Measurements from ENCODE around the gene CACNA1D.

Gene CACNA1D

DNA sequence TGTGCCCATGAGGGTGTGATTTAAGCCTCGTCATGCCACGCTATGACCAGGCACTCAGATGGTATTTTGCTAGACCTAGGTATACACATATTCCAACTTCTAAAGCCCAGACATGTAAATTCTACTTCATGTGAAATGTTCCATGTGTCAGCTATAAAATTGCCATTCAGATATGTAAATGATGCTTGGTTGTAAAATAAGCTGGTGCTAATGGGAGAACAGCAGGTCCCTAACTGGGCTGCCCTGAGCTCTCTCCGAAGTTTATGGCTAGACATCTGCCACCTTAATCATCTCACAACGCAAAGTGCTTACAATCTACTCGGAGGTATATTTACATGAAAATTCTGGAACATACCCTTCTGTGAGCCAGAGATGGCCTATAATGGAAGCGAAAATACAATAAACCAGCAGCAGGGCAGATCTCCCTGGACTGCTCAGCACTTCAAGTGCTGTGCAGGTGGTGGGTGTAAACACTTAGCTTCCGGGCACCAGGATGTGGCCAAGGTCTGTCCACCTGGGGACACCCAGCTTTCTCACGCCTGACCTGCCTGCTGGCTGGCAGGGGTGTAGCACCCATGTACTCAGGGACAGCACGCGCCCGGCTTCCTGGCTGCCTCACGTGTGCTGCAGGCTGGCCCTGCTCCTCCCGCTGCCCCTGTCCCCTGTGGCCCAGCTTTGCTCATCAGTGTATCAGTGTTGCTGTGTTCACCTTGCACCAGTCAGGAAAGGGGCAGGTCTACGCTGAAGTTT lies 269.8 kb downstream of the CACNA1D start:
- peak; percentile 64 for DNase-seq

DNA sequence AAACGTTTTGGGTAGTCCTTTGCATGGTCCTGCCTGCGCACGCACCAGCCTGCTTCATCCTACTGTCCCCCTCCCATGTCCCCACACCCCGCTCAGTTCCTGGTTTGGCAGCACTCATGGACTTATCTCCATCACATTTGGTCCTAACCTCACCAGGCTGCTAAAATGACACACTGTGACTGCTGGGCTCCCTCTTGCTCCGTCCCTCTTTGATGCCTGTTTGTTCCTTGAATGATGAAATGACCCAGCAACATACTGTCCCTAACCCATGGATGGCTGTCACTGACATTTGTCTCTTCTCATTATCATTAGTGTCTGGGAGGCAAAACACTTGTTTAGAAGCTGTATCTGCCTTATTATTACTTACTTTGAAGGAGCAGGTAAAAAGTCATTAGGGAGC lies 271.3 kb downstream of the CACNA1D start:
- DNase-seq = no peak

DNA sequence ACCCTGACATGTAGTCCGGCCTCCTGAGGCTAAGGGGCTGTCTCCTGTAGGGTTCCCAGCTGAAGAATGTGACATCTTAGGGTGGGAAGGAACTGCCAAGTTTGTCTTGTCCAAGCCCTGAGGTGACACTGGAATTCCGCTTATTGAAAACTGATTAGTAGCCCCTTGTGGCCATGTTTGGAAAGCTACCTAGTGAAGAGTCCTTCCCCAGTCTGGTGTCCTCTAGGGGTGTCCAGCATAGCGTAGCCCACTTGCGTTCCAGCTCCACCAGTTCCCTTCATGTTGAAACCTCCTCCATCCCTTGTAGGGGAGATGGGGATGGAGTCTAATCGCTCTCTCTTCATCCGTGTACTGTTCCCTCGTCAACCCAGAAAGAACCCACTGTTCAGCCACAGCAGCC lies 272.3 kb downstream of the CACNA1D start:
- DNase-seq = no peak

DNA sequence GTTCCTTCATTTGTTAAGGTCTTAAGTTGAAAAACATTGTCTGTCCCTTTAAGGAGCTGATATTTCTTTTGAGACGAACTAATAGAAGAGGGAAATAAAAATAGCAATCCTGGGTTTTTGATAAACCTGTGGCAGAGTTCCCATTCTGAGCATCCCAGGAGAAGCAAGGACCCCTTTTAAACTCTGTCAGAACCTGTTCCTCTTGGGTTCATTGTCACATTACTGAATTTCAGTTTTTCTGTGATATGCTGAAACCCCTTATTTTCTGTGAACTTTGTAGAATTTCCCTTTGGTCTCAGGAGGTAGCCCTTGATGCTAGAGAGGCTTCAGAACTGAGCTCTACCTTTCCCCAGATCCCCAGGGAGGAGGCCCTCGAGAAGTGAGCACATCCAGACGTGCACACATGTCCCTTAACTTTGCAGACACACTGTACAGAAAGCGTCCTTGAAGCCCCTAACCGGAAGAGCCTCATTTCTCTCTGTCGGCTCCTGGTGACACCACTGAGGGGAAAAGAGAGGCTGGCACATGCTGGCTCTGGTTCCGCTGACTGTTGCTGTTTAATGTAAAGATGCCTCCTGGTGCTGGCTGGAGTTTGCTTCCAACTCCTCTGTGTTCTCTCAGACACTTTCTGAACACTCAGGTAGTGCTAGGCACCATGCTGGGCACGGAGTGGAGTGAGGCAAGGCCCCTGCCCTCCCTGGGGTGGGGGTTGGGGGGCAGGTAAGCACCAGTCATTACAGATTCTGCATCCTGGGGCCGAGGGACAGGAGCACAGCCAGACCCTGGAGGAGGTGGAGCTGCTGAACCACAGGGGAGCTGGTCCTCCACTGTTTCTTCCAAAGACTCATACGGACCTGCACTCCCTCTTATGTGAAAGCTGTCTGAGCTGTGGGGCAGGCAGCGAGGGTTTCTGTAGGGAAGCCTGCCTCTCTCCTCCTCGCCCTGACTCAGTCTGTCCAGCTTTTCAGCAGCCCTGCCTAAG lies 274.4 kb downstream of the CACNA1D start:
- DNase-seq = no peak

DNA sequence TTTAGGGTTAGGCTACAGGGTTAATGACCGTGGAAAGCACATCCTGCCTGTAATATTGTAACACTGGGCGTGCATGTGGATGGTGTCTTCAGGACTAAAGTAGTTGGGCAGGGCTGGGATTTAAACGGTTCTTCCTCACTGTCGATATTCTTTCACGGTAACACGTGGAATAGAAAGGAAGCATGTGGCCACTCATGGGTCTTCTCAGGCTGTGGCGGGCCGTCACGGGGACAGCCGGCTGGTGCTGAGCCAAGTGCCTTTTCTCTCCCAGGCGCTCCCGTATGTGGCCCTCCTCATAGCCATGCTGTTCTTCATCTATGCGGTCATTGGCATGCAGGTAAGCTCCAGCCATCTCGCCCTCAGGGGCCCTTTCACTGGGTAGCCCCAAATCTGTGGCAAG lies 278.2 kb downstream of the CACNA1D start:
- DNase-seq = no peak

DNA sequence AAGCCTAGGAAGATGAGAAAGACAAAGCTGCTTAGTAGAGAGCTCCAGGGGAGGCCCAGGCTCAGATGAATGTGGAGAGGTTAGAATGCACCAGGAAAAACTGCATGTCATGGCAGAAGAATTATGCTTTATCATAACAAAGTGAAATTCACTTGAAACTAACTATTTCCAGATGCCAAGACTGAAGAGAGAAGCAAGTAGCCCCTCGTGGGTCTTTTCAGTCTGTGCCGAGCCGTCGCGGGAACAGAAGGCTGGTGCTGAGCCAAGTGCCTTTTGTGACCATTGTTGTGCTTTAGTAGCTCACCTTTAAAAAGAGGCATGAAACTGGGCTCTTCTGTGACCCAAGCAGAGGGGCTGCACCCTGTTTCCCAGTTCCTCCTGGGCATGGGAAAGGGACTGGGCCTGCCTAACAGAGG lies 278.6 kb downstream of the CACNA1D start:
- no peak for DNase-seq

DNA sequence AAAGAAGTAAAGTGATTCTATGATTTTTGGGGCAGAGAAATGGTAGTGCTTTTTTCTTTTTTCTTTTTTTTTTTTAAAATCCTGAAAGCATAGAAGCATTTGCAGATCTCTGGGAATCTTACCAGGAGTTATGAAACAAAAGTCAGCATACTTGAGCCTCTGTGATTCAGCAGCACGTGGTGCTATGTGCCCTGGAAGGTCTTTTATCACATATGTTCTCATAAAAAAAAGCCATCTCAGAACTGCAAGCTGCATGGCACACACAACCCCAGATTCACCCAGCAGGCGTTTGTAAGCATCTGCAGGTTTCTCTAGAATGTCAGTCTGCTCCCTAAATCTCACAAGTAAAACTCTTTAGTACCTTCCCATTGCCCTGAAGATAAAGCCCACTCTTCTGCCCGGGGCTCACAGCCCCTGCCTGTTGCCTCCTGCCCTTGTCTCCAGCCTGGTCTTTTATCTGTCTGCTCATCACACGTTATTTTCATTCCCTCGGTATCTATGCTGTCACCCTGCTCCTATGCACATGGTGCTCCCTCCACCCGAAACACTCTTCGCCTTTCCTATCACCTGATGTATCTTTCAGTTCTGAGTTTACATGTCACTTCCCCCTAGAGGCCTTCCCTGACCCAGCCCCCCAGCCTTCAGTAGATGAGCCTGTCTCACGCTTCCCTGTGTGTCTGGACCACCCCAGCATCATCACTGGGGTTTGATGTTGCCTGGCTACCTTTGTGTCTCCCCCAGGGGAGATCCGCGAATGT lies 279.4 kb downstream of the CACNA1D start:
- DNase-seq = no peak

DNA sequence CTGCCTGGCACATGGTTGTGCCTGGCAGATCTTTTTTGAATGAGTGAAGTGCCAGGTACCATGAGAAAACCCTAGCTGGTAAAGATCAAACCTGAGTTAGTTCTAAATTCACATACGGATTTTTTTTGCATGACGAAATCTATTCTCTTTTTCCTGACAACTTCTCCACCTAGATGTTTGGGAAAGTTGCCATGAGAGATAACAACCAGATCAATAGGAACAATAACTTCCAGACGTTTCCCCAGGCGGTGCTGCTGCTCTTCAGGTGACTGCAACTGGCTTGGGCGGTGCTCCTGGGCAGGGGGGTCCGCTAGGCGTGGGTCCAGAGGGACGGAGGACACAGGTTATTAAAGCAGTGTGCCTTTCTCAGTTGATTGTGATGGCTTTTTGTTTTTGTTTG lies 280.0 kb downstream of the CACNA1D start:
- DNase-seq = no peak

DNA sequence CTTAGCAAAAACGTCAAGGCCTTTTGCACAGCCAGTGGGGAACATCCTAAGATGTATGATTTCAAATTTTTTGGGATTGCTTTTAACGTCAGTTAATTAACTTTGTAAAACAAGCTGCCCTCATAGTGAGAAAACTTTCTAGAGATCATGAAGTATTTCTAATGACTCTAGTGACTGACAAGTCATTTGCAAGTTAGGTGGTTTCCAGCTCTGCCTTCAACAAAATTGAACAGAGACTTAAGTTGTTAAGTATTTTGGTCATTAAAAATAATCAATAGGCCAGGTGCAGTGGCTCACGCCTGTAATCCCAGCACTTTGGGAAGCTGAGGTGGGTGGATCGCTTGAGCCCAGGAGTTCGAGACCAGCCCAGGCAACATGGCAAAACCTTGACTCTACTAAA lies 280.6 kb downstream of the CACNA1D start:
- no peak for DNase-seq

DNA sequence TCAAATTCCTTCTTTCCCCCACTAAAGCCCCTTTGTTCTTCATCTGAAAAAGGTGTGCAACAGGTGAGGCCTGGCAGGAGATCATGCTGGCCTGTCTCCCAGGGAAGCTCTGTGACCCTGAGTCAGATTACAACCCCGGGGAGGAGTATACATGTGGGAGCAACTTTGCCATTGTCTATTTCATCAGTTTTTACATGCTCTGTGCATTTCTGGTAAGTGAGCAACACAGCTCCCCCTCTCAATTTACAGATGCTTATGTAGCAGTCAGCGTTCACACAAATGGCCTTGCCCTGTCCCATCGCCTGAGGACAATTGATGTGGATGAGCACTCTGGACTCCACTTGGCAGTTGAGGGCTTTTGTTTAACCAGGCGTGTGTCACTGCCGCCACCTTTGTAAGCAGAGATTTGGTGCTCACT lies 281.4 kb downstream of the CACNA1D start:
- no peak for DNase-seq

DNA sequence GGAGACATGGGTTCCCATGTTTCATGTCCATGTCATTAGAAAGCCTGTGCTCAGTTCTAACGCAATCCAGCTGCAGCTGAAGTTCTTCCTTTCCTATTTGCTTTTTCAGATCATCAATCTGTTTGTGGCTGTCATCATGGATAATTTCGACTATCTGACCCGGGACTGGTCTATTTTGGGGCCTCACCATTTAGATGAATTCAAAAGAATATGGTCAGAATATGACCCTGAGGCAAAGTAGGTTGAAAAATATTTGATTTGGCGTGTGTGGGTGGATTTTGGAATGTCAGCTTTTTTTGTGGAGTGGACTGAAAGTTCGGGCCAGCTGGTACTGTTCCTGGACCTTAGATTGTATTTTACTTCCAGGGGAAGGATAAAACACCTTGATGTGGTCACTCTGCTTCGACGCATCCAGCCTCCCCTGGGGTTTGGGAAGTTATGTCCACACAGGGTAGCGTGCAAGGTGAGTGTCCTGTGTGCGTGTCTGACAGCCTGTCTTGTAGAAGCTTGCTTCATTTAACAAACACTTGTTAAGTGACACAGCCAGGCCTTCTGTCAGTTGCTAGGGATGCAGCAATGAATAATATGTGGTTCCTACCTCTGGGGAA lies 282.2 kb downstream of the CACNA1D start:
- no peak for DNase-seq

DNA sequence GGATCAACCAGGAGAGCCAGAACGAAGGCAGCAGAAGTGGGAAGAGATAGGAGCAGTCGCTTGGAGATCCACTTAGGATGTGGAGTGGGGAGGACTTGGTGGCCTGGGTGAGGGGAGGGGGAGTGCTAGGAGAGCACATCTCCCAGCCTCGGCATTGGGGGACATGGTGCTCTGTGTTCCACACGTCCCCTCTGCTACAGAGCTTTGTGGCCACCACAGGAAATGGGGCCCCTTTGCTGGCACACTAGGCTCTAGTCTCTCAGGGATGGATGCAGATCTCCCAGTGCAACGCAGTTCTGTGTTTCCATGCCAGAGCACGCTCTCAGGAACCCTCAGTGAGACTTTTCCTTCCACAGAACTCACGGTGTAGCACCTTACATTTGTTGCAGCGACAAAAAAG lies 283.1 kb downstream of the CACNA1D start:
- DNase-seq = no peak

DNA sequence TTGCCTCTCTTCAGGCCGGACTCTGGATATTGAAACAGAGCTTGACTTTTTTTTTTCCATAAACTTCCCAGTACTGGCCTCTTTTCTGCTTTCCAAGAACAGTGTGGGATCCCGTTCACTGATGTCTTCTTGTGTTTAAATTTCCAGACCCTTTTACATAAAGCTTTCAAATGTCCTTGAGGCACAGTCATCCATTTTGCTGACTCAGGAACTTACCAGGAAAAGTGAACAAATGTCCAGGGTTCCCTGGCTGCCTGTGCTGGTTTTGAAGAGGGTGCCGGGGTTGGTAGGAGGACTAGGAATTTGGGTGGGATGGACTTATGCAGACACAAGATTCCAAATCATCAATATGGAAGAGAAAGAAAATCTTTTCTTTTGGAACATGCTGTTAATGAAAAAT lies 283.7 kb downstream of the CACNA1D start:
- no peak for DNase-seq

DNA sequence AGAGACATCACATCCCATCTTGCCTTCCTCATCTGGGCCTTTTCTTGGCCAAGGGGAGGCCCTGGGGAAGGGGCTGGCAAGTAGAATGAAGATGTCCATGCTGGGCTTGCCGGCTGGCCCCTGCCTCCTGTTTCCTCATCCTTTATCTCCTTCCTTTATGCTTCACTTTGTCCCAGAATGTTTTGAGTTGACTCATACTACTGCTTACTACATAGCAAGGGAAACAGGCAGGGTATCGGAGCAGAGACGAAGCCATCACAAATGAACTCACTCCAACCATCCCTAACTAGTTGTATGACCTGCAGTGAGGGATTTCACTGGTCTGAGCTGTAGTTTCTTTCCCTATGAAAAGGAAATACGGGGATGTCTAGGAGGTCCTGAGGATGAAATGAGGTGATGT lies 285.8 kb downstream of the CACNA1D start:
- no peak for DNase-seq

DNA sequence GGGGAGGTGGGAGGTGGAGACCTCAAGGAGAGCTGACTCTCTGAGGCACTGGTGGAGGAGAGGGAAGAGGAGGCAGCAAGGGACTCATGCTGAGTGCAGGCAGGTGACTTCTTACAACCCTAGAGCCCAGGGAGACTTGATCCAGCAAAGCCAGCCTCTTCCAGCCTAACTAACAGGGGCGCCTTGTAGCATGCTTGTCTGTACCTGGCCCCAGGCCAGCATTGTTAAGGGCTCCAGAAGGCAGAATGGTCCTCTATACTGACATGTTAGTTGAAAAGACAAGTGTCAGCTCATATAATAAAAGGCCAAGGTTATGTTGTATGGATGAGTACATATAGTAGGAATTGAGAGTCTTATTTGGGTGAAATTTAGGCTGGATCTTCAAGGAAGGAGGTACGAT lies 286.4 kb downstream of the CACNA1D start:
- no peak for DNase-seq

DNA sequence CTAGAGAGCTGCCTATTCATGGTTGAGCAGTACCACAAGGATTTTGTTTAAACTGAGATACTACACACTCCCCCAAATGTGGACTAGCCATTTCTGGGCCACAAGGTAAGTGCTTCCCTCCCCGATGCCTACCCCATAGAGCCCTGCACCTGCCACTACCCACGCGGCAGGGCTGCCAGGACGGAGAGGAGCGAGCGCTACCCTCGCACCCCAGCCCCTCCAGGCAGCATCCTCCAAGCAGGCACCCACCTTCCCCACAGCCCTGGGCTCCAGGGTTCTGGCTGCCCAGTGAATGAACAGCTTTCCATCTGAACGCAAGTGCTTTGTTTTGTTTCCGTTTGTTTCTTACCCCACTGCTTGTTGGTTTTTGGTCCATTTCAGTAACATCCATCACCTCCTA lies 292.6 kb downstream of the CACNA1D start:
- DNase-seq = no peak

DNA sequence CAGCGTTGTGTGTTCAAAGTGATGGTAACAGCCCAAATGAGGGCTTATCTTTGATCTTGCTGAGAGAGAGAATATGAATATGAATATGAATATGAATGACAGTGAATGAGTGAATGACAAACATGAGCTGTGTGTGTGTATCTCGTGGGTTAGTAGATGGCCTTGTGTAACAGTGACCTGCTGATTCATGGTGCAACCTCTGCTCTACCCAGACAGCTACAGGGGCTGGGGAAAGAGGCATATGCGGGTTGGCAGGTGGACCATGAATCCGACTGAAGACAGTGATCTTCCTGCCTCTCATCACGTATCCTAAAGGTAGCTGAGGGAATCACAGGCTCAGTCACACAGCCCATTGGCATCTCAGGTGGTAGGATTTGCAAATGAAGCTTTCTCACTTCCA lies 293.6 kb downstream of the CACNA1D start:
- DNase-seq = no peak

DNA sequence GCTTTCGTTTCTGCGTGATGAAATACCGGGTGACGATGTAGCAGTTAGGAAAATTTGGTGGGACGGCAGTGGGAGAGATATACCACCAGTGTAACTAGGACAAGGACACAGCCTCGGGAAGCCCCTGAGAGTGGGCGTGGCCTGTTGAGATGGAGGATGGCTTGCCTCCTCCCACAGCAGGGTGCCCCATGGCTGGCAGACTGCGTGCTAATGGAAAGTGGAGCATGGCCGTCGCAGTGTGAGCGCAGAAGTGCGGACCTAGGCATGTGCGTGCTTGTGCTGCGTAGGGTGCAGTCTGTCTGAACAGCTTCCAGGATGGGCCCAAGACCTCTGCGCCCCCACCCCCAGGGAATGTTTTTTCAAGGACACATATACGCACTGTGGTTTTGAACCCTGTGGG lies 295.0 kb downstream of the CACNA1D start:
- no peak for DNase-seq

DNA sequence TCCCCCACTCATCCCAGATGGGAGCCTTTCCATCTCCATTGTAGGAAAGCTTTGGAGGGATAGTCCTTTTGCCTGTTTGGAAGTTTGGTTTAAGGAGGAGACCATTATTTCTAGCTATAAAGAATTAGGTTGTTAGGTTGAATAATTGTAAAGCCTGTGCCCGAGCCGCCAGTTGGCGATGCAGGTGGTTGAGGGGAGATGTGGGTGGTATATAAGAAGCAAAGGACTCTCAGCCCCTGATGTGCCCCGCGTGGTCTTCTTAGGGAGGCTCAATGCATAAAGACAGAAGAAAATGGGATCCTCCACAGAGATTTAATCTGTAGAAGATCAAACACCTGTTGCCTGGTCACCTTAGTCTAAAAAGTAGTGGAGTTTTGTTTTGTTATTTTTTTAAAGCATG lies 296.1 kb downstream of the CACNA1D start:
- no peak for DNase-seq

DNA sequence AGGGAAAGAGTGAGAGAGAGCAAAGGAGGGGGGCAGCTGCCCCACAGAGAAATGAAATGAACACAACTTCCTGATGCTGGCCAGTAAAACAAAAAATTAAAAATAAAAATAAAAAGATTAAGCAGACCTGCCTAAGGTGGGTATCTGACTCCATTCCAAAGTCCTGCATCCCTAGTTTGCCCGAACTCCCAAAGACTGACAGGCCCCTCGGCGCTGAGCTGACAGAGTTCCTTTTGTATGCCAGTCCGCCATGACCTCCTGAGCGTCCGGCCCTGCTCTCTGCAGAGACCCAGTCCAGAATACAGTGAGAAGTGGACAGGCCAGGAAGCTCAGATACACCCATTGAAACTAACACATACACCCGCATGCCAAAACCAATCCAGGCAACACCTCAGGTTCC lies 296.9 kb downstream of the CACNA1D start:
- DNase-seq = no peak

DNA sequence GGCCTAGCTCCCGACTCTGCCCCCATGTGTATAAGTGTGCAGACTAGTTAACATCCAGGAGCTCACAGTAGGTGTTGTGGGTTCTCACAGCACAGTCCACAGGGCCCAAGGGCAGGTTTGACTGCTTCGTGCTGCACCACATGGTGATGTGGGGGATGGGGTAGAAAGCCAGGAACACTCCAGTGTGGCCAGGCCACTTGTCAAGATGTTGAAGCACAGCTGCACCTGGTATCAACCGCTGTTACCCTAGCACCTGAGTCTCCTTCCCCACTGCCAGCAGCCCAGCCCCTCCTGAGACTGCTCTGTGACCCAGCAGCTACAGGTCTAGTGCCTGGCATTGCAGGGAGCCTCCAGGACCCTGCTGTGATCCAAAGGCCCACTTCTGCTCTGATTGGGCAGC lies 298.5 kb downstream of the CACNA1D start:
- peak; percentile 84 for DNase-seq

DNA sequence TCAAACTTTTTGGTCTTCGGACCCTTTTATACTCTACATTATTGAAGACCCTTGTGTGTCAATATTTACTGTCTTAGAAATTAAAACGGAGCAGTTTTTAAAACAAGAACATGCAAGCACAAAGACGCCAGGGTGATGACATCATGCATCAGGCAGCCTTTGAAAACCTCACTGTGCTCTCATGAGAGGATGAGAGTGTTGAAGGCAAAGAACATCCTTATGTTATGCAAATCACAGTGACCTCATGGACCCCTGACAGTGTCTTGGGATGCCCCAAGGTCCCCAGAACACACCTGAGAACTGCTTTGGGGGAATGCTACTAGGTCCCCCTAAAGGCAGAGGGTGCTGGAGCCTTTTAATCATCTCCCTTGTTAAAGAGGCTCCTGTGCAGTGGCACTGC lies 300.2 kb downstream of the CACNA1D start:
- no peak for DNase-seq

DNA sequence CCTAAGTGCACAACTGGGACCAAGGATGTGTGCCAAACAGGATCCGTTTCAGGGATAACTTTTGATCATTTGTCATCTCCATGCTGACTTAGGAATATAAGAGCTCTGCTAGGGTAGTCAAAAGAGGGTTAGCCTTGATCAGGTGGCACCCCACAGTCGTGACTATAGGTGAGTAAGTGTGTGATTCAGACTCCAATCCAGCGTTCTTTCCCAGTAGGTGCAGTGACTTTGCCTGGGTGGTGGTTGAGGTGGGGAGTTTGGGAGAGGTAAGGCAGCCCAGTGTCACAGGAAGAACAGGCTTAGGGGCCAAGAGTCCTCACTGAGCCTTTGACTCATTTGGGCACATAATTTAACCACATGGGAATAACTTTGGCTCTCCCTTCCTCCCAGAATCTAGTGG lies 300.8 kb downstream of the CACNA1D start:
- no peak for DNase-seq

Measured in NCI-H510A treated with DMSO at 0.1 percent for 48 hours (cell line).